HG03175 (cell line): ENCODE results near the gene CENPS.

Experiments
- ATAC-seq: cut with Tn5 transposase; IDR thresholded peaks from one replicate; pipeline ENCODE4 v1.9.1; 2021; ENCODE audit warnings: mild to moderate bottlenecking, moderate library complexity; ENCODE audit not compliant: unreplicated experiment

The CENPS gene

DNA sequence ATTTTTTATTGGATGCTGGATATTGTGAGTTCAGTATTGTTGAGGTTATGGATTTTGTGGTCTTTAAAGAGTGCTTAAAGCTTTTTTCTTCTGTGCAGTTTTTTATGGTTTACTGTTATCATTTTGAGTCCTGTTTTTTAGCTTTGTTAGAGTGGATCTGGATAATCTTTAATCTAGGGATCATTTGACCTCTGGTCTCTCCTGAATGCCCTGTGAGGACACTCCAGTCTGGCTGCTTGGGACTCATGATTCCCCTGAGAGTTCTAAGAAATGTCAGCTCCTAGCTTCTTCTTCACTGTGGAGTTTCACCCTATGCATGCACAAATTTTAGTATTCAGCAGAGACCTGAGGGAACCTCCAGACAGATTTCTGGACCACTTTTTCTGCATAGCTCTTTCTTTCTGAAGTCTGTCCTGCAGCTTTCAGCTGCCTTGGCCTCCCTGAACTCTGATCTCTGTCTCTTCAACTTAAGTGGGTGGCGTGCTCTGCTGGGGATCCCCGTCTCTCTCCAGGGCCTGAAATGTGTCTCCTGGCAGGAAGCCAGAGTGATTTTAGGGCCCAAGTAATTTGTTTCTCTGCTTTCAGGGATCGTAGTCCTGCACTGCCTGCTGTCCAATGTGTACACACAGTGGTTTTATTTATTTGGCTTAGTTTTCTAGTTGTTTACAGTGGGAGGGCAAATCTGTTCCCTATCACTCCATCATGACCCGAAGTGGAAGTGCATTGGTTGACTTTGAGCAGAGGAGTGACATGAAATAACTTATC, 59.2 kb downstream of the CENPS start:
- ATAC-seq: no peak

DNA sequence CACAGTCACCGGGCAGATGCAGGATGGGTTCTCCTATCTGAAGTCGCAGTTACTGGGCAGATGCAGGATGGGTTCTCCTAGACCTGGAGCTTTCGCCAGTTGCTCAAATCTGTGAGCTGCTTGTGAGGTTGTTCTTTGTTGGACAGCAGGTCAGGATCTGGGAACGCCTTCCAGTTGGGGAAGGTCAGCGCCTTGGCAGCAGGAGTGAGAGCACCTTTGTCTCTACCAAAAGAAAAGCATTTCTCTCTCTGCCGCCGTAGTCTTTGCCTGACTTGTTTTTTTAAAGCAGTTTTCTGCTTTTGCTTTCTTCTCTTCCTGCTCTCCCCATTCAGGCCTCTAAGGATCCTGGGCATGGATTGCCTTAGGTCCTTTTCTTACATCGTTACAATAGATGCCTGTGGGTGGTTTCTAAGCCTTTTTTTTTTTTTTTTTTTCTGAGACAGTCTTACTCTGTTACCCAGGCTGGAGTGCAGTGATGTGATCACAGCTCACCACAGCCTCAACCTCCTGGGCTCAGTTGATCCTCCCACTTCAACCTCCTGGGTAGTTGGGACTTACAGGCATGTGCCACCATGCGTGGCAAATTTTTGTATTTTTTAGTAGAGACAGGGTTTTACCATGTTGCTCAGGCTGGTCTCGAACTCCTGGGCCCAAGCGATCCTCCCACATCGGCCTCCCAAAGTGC, 60.2 kb downstream of the CENPS start:
- no peak for ATAC-seq
